Femur (tissue), 1 donor: ENCODE results near the gene RNU2-63P.
"Not testable (repeated sequence)": the region's sequence is repeated elsewhere in the genome, so short reads cannot be mapped to it uniquely, and the experiment has no call there.

Source experiments
- DNase-seq: peaks from one replicate; pipeline ENCODE4 v3.0.0-alpha.2; 2017

Gene RNU2-63P

GRCh38 chr2:88027697-88028389 is 11.5 kb upstream of the RNU2-63P start:
- DNase-seq, result no peak

DNA sequence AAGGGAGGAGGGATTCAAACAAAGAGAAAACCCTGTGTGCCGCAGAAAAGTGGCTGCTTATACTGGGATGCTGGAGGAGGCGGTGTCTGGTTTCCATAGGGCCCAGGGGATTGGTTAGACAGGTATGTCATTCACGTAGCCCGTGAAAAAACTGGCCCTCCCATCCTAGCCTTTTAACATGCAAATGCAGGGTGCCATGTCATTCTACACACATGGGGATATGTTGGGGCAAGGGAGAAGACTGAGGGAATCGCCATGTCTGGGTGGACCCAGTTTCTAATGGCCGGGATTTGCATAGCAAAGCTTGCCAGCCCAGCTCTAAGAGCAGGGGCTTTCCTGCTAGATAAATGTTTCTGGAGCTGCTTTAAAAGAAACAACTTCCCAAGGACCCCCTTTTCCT is 8.2 kb upstream of the RNU2-63P start:
- no peak for DNase-seq

- no peak for DNase-seq
Observed at GRCh38 chr2:88022669-88022921, 6.2 kb upstream of the RNU2-63P start.

DNA sequence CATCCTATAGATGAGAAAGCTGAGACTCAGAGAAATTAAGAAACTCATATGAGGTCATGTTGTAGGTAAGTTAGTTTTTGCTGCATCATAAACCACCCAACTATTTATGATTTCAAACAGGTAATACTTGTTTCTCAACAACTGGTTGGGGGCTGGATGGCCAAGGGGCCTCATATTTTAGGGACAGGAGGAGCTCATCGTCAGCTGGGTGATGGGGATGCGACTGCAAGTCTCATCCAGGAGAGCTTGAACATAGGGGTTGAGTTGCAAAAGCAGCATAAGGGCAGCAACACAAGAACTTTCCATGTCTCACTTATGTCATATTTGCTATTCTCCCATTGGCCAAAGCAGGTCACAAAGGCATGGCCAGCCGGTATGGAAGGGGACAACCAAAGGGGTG is 3.6 kb upstream of the RNU2-63P start:
- no peak for DNase-seq

- no peak for DNase-seq
Observed at GRCh38 chr2:88018909-88019308, 2.6 kb upstream of the RNU2-63P start.

GRCh38 chr2:88018077-88018805 is 1.9 kb upstream of the RNU2-63P start:
- DNase-seq, result not testable (repeated sequence)

- DNase-seq, result not testable (repeated sequence)
Observed at GRCh38 chr2:88017780-88018038, 1.4 kb upstream of the RNU2-63P start.

- DNase-seq, result no peak
Observed at GRCh38 chr2:88016960-88017779, 823 bp upstream of the RNU2-63P start.

- DNase-seq, result no peak
Observed at GRCh38 chr2:88011011-88011410, 5.3 kb downstream of the RNU2-63P start.

- no peak for DNase-seq
Observed at GRCh38 chr2:88010136-88010535, 6.2 kb downstream of the RNU2-63P start.

DNA sequence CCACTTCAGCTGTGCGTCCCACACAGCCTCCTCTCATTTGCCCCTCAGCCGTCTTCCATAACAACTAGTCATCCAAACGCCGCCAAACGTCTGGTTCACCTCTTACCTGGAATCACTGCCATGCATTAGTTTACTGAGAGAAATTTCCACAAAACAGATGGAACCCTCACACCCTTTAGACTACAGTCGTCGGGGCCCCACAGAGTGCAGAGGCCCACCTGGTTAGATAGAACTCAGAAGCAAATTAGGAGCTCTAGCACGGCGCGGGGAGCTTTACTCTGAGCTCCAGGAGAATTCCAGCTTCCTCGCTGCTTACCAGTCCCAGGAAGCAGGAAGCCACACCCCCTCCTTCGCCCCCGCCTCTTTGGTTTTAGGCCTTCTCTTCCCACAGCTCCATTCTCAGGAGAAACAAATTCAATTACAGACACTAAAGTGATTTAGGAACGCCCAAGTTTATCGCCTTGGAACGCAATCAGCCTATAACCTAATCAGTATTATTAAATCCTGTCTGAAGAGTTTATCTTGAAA is 9.4 kb downstream of the RNU2-63P start:
- no peak for DNase-seq

- no peak for DNase-seq
Observed at GRCh38 chr2:88005776-88006175, 10.6 kb downstream of the RNU2-63P start.

DNA sequence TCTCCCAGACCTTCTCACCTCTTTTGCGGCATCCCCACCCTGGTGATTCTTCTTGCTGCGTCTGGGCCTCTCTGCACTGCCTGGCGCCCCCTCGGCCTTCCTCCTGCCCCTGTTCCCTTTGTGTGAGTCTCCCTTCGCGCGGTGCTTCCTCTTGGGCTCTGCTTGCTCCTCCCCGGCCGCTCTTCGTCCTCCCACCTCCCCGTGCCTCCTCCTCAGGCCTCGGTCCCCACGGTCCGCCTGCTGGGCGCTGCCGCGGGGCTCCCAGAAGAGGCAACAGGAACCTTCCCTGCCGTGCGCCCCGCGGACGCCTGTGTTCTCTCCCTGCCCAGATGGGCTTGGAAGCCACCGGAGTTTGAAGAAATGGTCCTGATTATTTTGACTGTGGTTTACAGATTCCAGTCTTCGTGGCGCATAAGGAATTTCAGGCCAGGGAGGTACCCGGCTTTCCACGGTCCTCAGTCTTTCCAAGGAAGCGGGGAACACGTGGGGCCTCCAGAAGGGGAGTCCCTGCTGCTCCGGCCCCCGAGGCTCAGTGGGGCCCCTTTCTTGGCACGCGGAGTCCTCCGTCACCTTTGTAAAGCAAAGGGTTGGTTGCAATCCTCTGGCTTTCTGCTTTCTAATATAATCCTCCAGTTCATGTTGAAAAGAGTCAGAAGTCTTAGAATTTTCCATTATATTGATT is 13.1 kb downstream of the RNU2-63P start:
- no peak for DNase-seq

DNA sequence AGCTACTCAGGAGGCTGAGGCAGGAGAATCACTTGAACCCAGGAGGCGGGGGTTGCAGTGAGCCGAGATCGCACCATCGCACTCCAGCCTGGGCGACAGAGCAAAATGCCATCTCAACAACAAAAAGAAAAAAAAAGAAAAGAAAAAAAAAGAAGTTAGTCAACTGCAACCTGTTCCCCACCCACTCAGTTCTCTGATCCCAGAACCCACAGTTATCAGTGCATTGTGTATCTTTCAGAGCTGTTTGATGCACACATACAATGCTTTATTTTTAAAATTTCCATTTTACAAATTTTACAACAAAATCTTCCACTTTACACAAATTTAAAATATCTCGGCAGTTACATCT is 14.0 kb downstream of the RNU2-63P start:
- DNase-seq, result no peak

- DNase-seq, result not testable (repeated sequence)
Observed at GRCh38 chr2:88000474-88000873, 15.9 kb downstream of the RNU2-63P start.

DNA sequence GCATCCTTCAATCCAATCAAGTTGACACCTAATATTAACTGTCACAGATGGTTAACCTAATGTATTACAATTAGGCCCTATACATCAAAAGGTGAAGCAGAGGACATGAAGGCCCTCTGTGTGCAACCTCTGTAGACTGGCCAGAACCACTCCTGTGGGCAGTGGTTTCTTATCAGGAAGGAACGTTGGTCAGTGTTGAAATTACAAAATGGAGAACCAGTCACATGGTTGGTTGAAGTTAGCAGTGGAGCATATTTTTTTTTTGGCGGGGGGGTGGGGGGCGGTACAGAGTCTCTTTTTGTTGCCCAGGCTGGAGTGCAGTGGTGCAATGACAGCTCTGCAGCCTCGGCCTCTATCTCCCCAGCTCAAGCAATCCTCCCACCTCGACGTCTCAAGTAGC is 19.8 kb downstream of the RNU2-63P start:
- no peak for DNase-seq

DNA sequence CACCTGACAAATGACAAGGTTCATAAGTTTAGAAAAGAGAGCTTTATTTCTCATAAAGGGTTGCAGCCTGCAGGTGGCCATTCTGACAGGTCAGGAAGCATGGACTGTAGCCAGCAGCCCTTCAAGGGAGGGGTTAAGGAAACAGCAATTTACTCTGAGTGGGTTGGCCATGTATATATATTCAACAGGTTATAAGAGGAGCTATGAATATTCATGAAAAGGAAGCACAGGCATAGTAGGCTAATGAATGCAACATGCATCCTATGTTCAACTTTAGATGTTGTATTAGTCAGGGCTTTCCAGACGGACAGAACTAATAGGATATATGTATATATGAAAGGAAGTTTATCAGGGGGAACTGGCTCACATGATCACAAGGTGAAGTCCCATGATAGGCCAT is 20.6 kb downstream of the RNU2-63P start:
- no peak for DNase-seq

DNA sequence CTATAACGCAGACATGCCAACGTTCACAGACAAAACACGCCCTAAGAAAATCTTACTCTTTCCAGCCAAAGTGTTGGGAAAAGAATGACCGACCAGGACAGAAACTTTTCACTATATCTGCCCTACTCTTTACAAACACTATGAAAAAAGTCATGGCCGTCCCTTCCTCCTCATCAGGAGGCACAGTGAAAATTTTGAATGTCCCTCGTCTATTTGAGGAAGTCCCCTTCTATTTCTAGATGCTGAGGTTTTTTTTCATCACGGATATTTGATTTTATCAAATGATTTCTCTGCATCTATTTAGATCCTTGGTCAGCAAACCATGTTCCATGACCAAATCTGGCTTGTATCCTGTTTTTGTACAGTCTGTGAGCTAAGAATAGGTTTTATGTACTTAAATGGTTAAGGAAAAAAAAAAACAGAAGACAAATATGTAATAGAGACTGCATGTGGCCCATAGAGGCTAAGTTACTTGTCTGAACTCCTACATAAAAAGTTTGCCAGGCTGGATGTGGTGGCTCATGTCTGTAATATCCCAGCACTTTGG is 22.0 kb downstream of the RNU2-63P start:
- DNase-seq, result not testable (repeated sequence)

GRCh38 chr2:87992569-87992968 is 23.8 kb downstream of the RNU2-63P start:
- DNase-seq, result not testable (repeated sequence)

DNA sequence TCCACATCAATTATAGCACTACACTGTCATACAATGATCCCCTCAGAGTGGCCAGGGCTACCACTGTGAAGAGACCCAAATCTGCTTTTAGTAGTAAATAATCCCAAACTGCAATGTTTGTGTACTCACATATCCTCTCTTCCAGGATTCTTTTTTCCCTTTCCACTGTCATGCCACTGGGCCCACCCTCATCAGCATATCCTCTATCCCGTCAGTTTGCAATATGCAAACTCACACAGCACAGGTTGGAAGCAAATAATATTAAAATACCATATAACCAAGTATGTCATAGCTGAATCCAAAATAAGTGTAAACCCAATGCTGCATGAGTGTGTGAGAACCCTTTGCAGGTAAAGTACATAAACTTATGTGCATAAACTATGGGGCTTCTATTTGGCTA is 28.9 kb downstream of the RNU2-63P start:
- DNase-seq, result not testable (repeated sequence)

DNA sequence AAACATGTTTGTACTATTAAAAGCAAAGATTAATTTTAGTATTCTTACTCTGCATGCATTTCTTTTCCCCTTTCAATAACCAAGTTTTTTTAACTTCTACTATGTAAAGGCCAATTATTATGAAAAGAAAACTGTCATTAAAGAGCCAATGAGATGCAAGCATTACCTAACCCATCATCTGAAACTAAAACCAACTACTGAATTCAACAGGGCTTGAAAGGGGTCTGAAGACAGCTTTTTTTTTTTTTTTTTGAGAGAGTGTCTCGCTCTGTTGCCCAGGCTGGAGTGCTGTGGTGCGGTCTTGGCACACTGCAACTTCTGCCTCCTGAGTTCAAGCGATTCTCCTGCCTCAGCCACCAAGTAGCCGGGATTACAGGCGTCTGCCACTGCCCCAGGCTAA is 30.4 kb downstream of the RNU2-63P start:
- DNase-seq, result not testable (repeated sequence)

DNA sequence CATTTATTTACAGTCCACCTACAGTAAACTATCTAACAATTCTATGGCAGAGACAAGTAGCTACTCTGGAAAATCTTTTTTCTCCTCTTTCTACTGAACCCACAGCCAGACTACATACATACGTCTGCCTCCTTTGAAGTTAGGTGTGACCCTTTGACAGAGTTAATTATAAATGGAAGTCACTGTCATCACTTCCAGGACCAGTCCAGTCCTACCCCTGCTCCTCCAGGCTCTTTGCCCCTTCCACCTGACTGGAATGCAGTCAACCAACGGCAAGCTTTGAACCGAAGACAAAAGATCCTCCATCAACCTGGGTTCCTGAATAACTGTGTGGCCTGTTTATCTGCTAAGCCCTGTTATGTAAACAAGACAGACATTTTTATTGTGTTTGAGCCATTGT is 35.2 kb downstream of the RNU2-63P start:
- DNase-seq, result not testable (repeated sequence)

- not testable (repeated sequence) for DNase-seq
Observed at GRCh38 chr2:87972385-87972784, 44.0 kb downstream of the RNU2-63P start.
